HEK293T (cell line): ENCODE results near the gene TPD52L1.
"Not testable (repeated sequence)": the region's sequence is repeated elsewhere in the genome, so short reads cannot be mapped to it uniquely, and the experiment has no call there.

Experiments used
- CTCF ChIA-PET: fragments of 350-600 bp; formaldehyde crosslinking; extraction: SDS; loops from one replicate; lab custom pipeline; 2021; ENCODE audit warnings: antibody characterized with exemption, inconsistent platforms; lab: Yijun Ruan, JAX
- POLR2A ChIA-PET: fragments of 350-600 bp; formaldehyde crosslinking; extraction: SDS; loops from one replicate; lab custom pipeline; 2020; ENCODE audit warnings: antibody characterized with exemption, inconsistent platforms; lab: Yijun Ruan, JAX
- DNase-seq: peaks from one replicate; pipeline ENCODE4 v3.0.0; 2012; ENCODE audit warnings: mixed read lengths; ENCODE audit errors: extremely low spot score
- ARNT ChIP-seq: fragments of 450-650 bp; IDR thresholded peaks from 2 replicates; pipeline ENCODE4 v1.6.1; 2017; ENCODE audit warnings: mild to moderate bottlenecking
- BHLHE40 ChIP-seq: fragments of 450-650 bp; IDR thresholded peaks from 2 replicates; pipeline ENCODE4 v1.6.1; 2016; ENCODE audit warnings: mild to moderate bottlenecking, moderate library complexity, borderline replicate concordance
- CTBP1 ChIP-seq: fragments of 450-650 bp; IDR thresholded peaks from 2 replicates; pipeline ENCODE4 v1.6.1; 2016; ENCODE audit warnings: borderline replicate concordance
- ELF4 ChIP-seq: fragments of 450-650 bp; IDR thresholded peaks from 2 replicates; pipeline ENCODE4 v1.6.1; 2017; ENCODE audit warnings: antibody characterized with exemption
- FOXA1 ChIP-seq: fragments of 450-650 bp; IDR thresholded peaks from 2 replicates; pipeline ENCODE4 v1.6.1; 2016; ENCODE audit warnings: mild to moderate bottlenecking
- FOXK2 ChIP-seq: fragments of 450-650 bp; IDR thresholded peaks from 2 replicates; pipeline ENCODE4 v1.6.1; 2016; ENCODE audit warnings: mild to moderate bottlenecking
- FOXM1 ChIP-seq: fragments of 450-650 bp; IDR thresholded peaks from 2 replicates; pipeline ENCODE4 v1.6.1; 2017; ENCODE audit warnings: mild to moderate bottlenecking, borderline replicate concordance
- HDGF ChIP-seq: fragments of 450-650 bp; IDR thresholded peaks from 2 replicates; pipeline ENCODE4 v1.6.1; 2017; ENCODE audit warnings: antibody characterized with exemption, borderline replicate concordance
- L3MBTL2 ChIP-seq: fragments of 450-650 bp; conservative IDR thresholded peaks from 2 replicates; pipeline ENCODE4 v1.6.1; 2016; ENCODE audit warnings: mild to moderate bottlenecking
- LEF1 ChIP-seq: fragments of 450-650 bp; IDR thresholded peaks from 2 replicates; pipeline ENCODE4 v1.6.1; 2017; ENCODE audit warnings: mild to moderate bottlenecking, borderline replicate concordance
- NFRKB ChIP-seq: fragments of 450-650 bp; IDR thresholded peaks from 2 replicates; pipeline ENCODE4 v1.6.1; 2016; ENCODE audit warnings: mild to moderate bottlenecking, moderate library complexity
- PKNOX1 ChIP-seq: fragments of 450-650 bp; IDR thresholded peaks from 2 replicates; pipeline ENCODE4 v1.6.1; 2016
- SP1 ChIP-seq: fragments of 450-650 bp; IDR thresholded peaks from 2 replicates; pipeline ENCODE4 v1.6.1; 2017
- SUZ12 ChIP-seq: fragments of 450-650 bp; IDR thresholded peaks from 2 replicates; pipeline ENCODE4 v1.6.1; 2016; ENCODE audit warnings: mild to moderate bottlenecking
- TARDBP ChIP-seq: fragments of 450-650 bp; IDR thresholded peaks from 2 replicates; pipeline ENCODE4 v1.6.1; 2016
- ZNF384 ChIP-seq: fragments of 450-650 bp; IDR thresholded peaks from 2 replicates; pipeline ENCODE4 v1.6.1; 2016

TPD52L1 gene

GRCh38 chr6:125274935-125275334 lies 121.4 kb downstream of the TPD52L1 start:
- DNase-seq: no peak
- ChIA-PET POLR2A (no interaction called here), CTCF (no interaction called here)
- no peak for TF ChIP-seq ARNT
- no peak for TF ChIP-seq CTBP1
- no peak for TF ChIP-seq ZNF384
- no peak for TF ChIP-seq FOXM1
- TF ChIP-seq FOXK2: no peak
- no peak for TF ChIP-seq SP1
- TF ChIP-seq L3MBTL2: no peak
- TF ChIP-seq NFRKB: no peak
- no peak for TF ChIP-seq HDGF
- no peak for TF ChIP-seq PKNOX1
- no peak for TF ChIP-seq LEF1
- no peak for TF ChIP-seq TARDBP
- no peak for TF ChIP-seq SUZ12

- DNase-seq: no peak
- POLR2A ChIA-PET: no interaction called here
- CTCF ChIA-PET: no interaction called here
- TF ChIP-seq ZNF384 (no peak), FOXK2 (no peak), PKNOX1 (no peak), HDGF (no peak), SP1 (no peak), FOXA1 (no peak), CTBP1 (no peak), L3MBTL2 (no peak)
These were observed 122.2 kb downstream of the TPD52L1 start for GRCh38 chr6:125275779-125276178.

GRCh38 chr6:125277838-125278237 lies 124.3 kb downstream of the TPD52L1 start:
- CTCF ChIA-PET: no interaction called here
- no peak for TF ChIP-seq NFRKB
- no peak for DNase-seq
- POLR2A ChIA-PET: interaction anchor here (0.6 kb wide), 1 partner anchor 62 kb away, joined by 3 read pairs; no protein-coding TSS in a partner anchor

- ChIA-PET POLR2A (no interaction called here), CTCF (no interaction called here)
- DNase-seq: no peak
- no peak for TF ChIP-seq NFRKB
- no peak for TF ChIP-seq ZNF384
- no peak for TF ChIP-seq SP1
- TF ChIP-seq BHLHE40: no peak
- no peak for TF ChIP-seq TARDBP
- TF ChIP-seq ARNT: no peak
- no peak for TF ChIP-seq CTBP1
- TF ChIP-seq PKNOX1: no peak
- no peak for TF ChIP-seq L3MBTL2
- no peak for TF ChIP-seq HDGF
- no peak for TF ChIP-seq FOXA1
- no peak for TF ChIP-seq FOXK2
- TF ChIP-seq ELF4: no peak
- TF ChIP-seq SUZ12: no peak
These were observed 126.4 kb downstream of the TPD52L1 start for GRCh38 chr6:125279961-125280360.

GRCh38 chr6:125280370-125281035 lies 126.9 kb downstream of the TPD52L1 start:
- DNase-seq, CTCF ChIA-PET, POLR2A ChIA-PET: not testable (repeated sequence)

- not testable (repeated sequence) for DNase-seq
- ChIA-PET POLR2A (interaction anchor here (1.0 kb wide), 1 partner anchor 19 kb away, joined by 3 read pairs; the partner anchor contains the start of gene HDDC2), CTCF (interaction anchor here (0.6 kb wide), 1 partner anchor 141 kb away, joined by 4 read pairs; no protein-coding TSS in a partner anchor)
These were observed 128.9 kb downstream of the TPD52L1 start for GRCh38 chr6:125282470-125282869.

- TF ChIP-seq HDGF (no peak), SUZ12 (no peak), ARNT (no peak), NFRKB (no peak), LEF1 (no peak), TARDBP (no peak), ZNF384 (no peak), CTBP1 (no peak), L3MBTL2 (no peak), BHLHE40 (no peak), ELF4 (no peak), SP1 (no peak), PKNOX1 (no peak), FOXM1 (no peak), FOXK2 (no peak), FOXA1 (no peak)
- DNase-seq: no peak
- ChIA-PET CTCF (no interaction called here), POLR2A (no interaction called here)
These were observed 131.8 kb downstream of the TPD52L1 start for GRCh38 chr6:125285353-125285752.
